Stomach (tissue), 9 donors: ENCODE measurements around the gene EMC1. TPM values are rescaled to one million over a fixed set of nuclear protein-coding genes. Genes with fewer than 3 reads are reported as not detected.

Experiments
- DNase-seq, 2 donors: peaks; one replicate each; pipeline versions ENCODE4 v3.0.0 to v3.0.0-alpha.2; 2013 to 2019
- H3K27ac ChIP-seq, 5 donors: fragments of 200-600 bp in 4 of 5; sonication (generic) in 4 of 5; one replicate each; pipeline ENCODE4 v1.5.1; 2013 to 2019; ENCODE audit warnings: mild to moderate bottlenecking in 1 of 5, moderate library complexity in 1 of 5
- H3K27me3 ChIP-seq, 3 donors: fragments of 200-600 bp; sonication (generic); one replicate each; pipeline ENCODE4 v1.5.1; 2017 to 2019; ENCODE audit warnings: mixed run types in 1 of 3
- H3K36me3 ChIP-seq, 4 donors: fragments of 200-600 bp; sonication (generic); 1 replicate in 3 of 4; 2 replicates in 1 of 4; pipeline ENCODE4 v1.5.1; 2016 to 2019
- H3K4me1 ChIP-seq, 4 donors: fragments of 200-600 bp; sonication (generic); one replicate each; pipeline ENCODE4 v1.5.1; 2016 to 2019
- H3K4me3 ChIP-seq, 4 donors: fragments of 200-600 bp; sonication (generic) in 3 of 4; one replicate each; pipeline ENCODE4 v1.5.1; 2016 to 2019; ENCODE audit warnings: mild to moderate bottlenecking in 1 of 4
- H3K9me3 ChIP-seq, 4 donors: fragments of 200-600 bp; sonication (generic); one replicate each; pipeline ENCODE4 v1.5.1; 2016 to 2019
- EP300 ChIP-seq: sonication (generic); formaldehyde crosslinking; IDR thresholded peaks from one replicate; pipeline ENCODE4 v1.6.1; 2017; ENCODE audit warnings: antibody characterized with exemption
- POLR2A ChIP-seq, 4 donors: fragments of 450-650 bp; IDR thresholded peaks; one replicate each; pipeline ENCODE4 v1.6.1; 2016; ENCODE audit warnings: antibody characterized with exemption in 4 of 4, control low read depth in 2 of 4, mild to moderate bottlenecking in 1 of 4, moderate library complexity in 1 of 4
- POLR2AphosphoS5 ChIP-seq, 3 donors: sonication (generic); formaldehyde crosslinking; IDR thresholded peaks; one replicate each; pipeline ENCODE4 v1.6.1; 2016; ENCODE audit warnings: antibody characterized with exemption in 3 of 3
- WGBS, 5 donors: extraction: QIAGEN DNeasy Blood & Tissue Kit in 3 of 5; methylation state at CpG; one replicate each; pipeline versions ENCODE4 v1.1.5 to v1.1.7; 2013 to 2018; 5-methylcytosine and 5-hydroxymethylcytosine counted together
- intact Hi-C: fragments of 100-400 bp; cut with DNase I; formaldehyde crosslinking; loops from one replicate; pipeline ENCODE4 v1.15.1; 2023; ENCODE audit warnings: low total_unique reads
- polyA plus RNA-seq, 3 donors: library from polyadenylated mRNA; stranded (reverse); fragments of 200-250 nt; gene quantifications; one replicate each; pipeline ENCODE4 v1.2.3, GENCODE V29; 2013
- total RNA-seq, 5 donors: library from RNA; depleted of rRNA; stranded (reverse); fragments of >200 nt; gene quantifications; one replicate each; pipeline versions ENCODE4 v1.1.0 to v1.2.3, GENCODE V29; 2014 to 2016
- TF ChIP-seq, protein P1 (sequence below), 7 experiments: fragments of 450-650 bp in 4 of 7; fragments of 200-600 bp in 3 of 7; sonication (generic) in 3 of 7; IDR thresholded peaks; one replicate each; pipeline ENCODE4 v1.5.1; 2016 to 2019; ENCODE audit warnings: antibody characterized with exemption in 7 of 7, control low read depth in 2 of 7, mild to moderate bottlenecking in 1 of 7
- donor health status: healthy with polysubstance abuse.
- donor health status: Bipolar disorder and iron deficiency.
- donor health status: healthy.

Gene EMC1
- total and polyA plus RNA-seq, 8 donors = 4.5 to 94.1 (median 34.4) TPM

DNA sequence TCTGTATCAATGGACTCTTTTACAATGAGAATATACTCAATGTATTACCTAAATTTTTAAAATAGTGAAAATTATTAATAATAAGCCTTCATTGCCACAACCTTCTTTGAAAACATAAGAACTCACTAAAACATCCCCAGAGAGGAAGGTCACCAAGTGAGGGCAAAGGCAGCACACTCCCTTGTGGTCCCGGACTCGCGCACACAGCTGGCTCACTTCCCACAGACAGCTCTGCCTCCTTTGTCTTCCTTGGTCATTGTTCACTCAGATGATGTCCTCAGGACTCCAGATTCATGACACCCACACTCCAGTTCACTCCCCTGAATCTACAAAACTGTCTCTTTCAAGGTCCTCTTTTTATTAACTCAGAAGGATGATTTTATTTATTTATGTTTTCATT lies 22.1 kb downstream of the EMC1 start:
- DNase-seq = no peak
- Histone ChIP-seq H3K4me1 (peaks cover 19 to 35% (median 22%) of the 10 kb centered on the region in 4 donors), H3K36me3 (peaks cover 37 to 100% (median 98%) of the 10 kb centered on the region in 4 donors), H3K9me3 (no peaks in the 10 kb centered on the region), H3K27me3 (no peaks in the 10 kb centered on the region), H3K4me3 (no peak overlapping the region), H3K27ac (no peak overlapping the region)
- no peak for TF ChIP-seq POLR2AphosphoS5 (IDR thresholded peaks at IDR 0.05)
- TF ChIP-seq POLR2A (IDR thresholded peaks at IDR 0.05) = no peak
- no peak for TF ChIP-seq EP300
- TF ChIP-seq, protein P1, sequence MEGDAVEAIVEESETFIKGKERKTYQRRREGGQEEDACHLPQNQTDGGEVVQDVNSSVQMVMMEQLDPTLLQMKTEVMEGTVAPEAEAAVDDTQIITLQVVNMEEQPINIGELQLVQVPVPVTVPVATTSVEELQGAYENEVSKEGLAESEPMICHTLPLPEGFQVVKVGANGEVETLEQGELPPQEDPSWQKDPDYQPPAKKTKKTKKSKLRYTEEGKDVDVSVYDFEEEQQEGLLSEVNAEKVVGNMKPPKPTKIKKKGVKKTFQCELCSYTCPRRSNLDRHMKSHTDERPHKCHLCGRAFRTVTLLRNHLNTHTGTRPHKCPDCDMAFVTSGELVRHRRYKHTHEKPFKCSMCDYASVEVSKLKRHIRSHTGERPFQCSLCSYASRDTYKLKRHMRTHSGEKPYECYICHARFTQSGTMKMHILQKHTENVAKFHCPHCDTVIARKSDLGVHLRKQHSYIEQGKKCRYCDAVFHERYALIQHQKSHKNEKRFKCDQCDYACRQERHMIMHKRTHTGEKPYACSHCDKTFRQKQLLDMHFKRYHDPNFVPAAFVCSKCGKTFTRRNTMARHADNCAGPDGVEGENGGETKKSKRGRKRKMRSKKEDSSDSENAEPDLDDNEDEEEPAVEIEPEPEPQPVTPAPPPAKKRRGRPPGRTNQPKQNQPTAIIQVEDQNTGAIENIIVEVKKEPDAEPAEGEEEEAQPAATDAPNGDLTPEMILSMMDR (IDR thresholded peaks at IDR 0.05) = no peak
- WGBS, 5 donors = 65 to 75% (median 72%) methylated on average over 3 of the region's 3 CpGs
- intact Hi-C loops = no loop called here

DNA sequence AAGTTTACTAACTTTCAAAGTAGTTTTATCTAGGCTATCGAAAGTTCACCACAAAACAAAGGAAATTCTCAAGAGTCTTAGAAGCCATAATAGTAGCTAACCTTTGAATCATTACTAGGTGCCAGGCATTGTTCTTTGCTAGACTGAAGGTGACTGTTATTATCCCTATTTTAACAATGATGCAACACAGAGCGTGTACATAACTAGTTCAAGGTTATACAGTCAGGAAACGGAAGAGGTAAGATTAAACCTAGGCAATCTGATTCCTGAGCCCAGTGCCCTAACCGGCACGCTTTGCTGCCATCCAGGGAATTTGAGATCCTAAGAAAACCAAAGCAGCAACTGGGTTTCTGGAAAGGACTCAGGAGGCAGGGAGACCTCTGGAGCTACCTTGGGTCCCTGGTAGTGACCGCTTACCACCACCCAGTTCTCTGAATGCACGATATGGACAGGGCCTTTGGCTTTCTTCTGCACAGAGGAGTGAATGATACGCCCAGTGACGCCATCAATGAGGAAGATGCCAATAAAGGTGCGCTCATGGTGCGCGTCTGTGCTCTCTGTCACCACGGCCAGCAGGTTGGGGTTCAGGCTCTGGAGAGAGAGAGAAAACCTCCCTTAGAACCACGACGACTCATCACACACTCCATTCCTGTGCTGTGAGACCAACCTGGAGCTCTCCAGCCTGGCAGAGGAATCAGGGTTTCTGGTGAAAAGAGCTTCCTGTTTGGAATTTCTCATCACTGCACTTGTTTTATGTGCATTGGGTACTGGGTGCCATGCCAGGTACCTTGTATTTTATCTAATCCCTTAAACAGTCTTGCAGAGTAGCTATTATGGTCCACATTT lies 28.1 kb downstream of the EMC1 start:
- H3K4me1 ChIP-seq = peaks cover 0 to 13% (median 3%) of the 10 kb centered on the region in 4 donors
- no peaks in the 10 kb centered on the region for H3K27me3 ChIP-seq
- TF ChIP-seq POLR2AphosphoS5 (IDR thresholded peaks at IDR 0.05) (no peak), POLR2A (IDR thresholded peaks at IDR 0.05) (no peak), EP300 (no peak)
- TF ChIP-seq, protein P1 (IDR thresholded peaks at IDR 0.05) = no peak
- no peak overlapping the region for H3K4me3 ChIP-seq
- no peak for DNase-seq
- no peaks in the 10 kb centered on the region for H3K9me3 ChIP-seq
- peaks cover 57 to 100% (median 98%) of the 10 kb centered on the region in 4 donors for H3K36me3 ChIP-seq
- intact Hi-C loops = no loop called here
- 83 to 86% (median 85%) methylated on average over 15 of the region's 15 CpGs for WGBS, 5 donors
- no peak overlapping the region for H3K27ac ChIP-seq

DNA sequence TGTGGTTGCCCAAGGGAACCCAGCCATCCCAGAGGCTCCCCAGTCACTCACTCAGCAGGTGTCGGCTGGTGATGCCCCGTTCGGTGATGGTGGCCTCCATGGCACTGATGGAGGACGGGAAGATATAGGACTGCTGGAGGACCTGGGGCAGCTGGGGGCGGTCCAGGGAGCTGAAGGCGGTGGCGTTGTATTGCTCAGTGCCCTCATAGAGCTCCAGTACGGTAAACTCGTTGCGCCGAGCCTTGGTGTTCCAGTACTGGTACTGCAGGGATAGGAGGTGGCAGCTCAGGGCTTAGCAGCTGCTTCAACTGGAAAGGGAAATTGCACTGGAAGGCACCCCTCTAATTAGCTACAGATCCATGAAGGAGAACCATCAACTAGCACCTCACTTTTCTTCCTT lies 28.8 kb downstream of the EMC1 start:
- Histone ChIP-seq H3K4me3 (no peak overlapping the region), H3K4me1 (peaks cover 0 to 13% (median 3%) of the 10 kb centered on the region in 4 donors), H3K27me3 (no peaks in the 10 kb centered on the region), H3K36me3 (peaks cover 57 to 100% (median 100%) of the 10 kb centered on the region in 4 donors), H3K27ac (no peak overlapping the region), H3K9me3 (no peaks in the 10 kb centered on the region)
- no peak for DNase-seq
- intact Hi-C loops = no loop called here
- no peak for TF ChIP-seq POLR2AphosphoS5 (IDR thresholded peaks at IDR 0.05)
- TF ChIP-seq EP300 = no peak
- no peak for TF ChIP-seq POLR2A (IDR thresholded peaks at IDR 0.05)
- TF ChIP-seq, protein P1 (IDR thresholded peaks at IDR 0.05) = no peak
- 94 to 98% (median 96%) methylated on average over 8 to 11 of the region's 11 CpGs for WGBS, 5 donors

DNA sequence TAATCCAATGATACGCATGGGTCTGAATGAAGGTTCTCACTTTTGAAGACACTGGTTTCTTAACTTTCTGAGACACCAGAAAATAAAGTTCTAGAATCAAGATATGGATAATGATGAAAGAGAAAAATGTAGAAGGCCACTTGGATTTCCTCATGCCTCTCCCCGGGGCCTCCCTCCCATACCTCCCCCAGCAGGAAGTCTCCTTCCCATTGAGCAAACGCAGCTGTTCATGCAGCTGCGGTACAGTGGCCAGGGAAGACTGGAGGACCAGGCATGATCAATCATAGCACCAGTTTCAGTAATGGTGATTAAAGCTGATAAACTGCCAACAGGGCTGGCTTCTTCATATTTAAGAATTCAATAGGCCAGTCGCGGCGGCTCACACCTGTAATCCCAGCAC lies 30.3 kb downstream of the EMC1 start:
- Histone ChIP-seq H3K27ac (peak overlapping the region in 3 of 5 donors; percentile 10 to 56 (median 34)), H3K36me3 (peaks cover 49 to 100% (median 98%) of the 10 kb centered on the region in 4 donors), H3K4me3 (no peak overlapping the region), H3K4me1 (peaks cover 0 to 13% (median 3%) of the 10 kb centered on the region in 4 donors), H3K27me3 (no peaks in the 10 kb centered on the region), H3K9me3 (no peaks in the 10 kb centered on the region)
- peak in 1 of 2 donors; percentile 44 for DNase-seq
- WGBS, 5 donors = 59 to 66% (median 62%) methylated on average over 7 of the region's 7 CpGs
- intact Hi-C loops = no loop called here
- no peak for TF ChIP-seq EP300
- TF ChIP-seq, protein P1 (IDR thresholded peaks at IDR 0.05) = no peak
- peak in 1 of 3 donors; percentile 21 for TF ChIP-seq POLR2AphosphoS5 (IDR thresholded peaks at IDR 0.05)
- TF ChIP-seq POLR2A (IDR thresholded peaks at IDR 0.05) = no peak
